Measurements from ENCODE around the gene TMEM182. TPM values are rescaled to one million over a fixed set of nuclear protein-coding genes. Genes with fewer than 3 reads are reported as not detected.

Gene TMEM182
- total RNA-seq, 2 experiments from 2014 or later = 4.9 to 6.3 TPM

GRCh38 chr2:102771114-102771513 lies 9.3 kb downstream of the TMEM182 start:
- Mint-ChIP-seq H3K27me3 (ENCODE audit: low read depth) (no peaks in the 10 kb centered on the region), H3K4me1 (ENCODE audit: low read depth) (no peaks in the 10 kb centered on the region), H3K9me3 (no peaks in the 10 kb centered on the region), H3K36me3 (ENCODE audit: low read depth) (peaks cover 20% of the 10 kb centered on the region), H3K4me3 (no peak overlapping the region), H3K27ac (no peak overlapping the region)
- CTCF ChIA-PET = interaction anchor here (1.0 kb wide), 1 partner anchor 35 kb away, joined by 3 read pairs; no protein-coding TSS in a partner anchor
- intact Hi-C loops (cut with micrococcal nuclease) = no loop called here
- no peak for DNase-seq

- CTCF ChIA-PET = interaction anchor here (0.7 to 1.9 kb wide), 4 partner anchors 8 to 33 kb away, joined by 3 to 8 read pairs (median 3); no protein-coding TSS in a partner anchor
- DNase-seq = no peak
- Mint-ChIP-seq H3K4me3 (no peak overlapping the region), H3K36me3 (ENCODE audit: low read depth) (peaks cover 24% of the 10 kb centered on the region), H3K27ac (no peak overlapping the region), H3K4me1 (ENCODE audit: low read depth) (no peaks in the 10 kb centered on the region), H3K27me3 (ENCODE audit: low read depth) (no peaks in the 10 kb centered on the region), H3K9me3 (no peaks in the 10 kb centered on the region)
- intact Hi-C loops (cut with micrococcal nuclease) = no loop called here
These were observed 10.8 kb downstream of the TMEM182 start for GRCh38 chr2:102772659-102773058.

GRCh38 chr2:102773149-102773705 lies 11.4 kb downstream of the TMEM182 start:
- no peaks in the 10 kb centered on the region for H3K9me3 Mint-ChIP-seq
- DNase-seq = no peak
- H3K4me3 Mint-ChIP-seq = no peak overlapping the region
- intact Hi-C loops (cut with micrococcal nuclease) = no loop called here
- no peak overlapping the region for H3K27ac Mint-ChIP-seq
- H3K27me3 Mint-ChIP-seq (ENCODE audit: low read depth) = no peaks in the 10 kb centered on the region
- H3K36me3 Mint-ChIP-seq (ENCODE audit: low read depth) = peaks cover 19% of the 10 kb centered on the region
- CTCF ChIA-PET = interaction anchor here (0.7 to 1.9 kb wide), 4 partner anchors 9 to 33 kb away, joined by 3 to 8 read pairs (median 3); no protein-coding TSS in a partner anchor
- H3K4me1 Mint-ChIP-seq (ENCODE audit: low read depth) = no peaks in the 10 kb centered on the region

GRCh38 chr2:102778260-102778659 lies 16.4 kb downstream of the TMEM182 start:
- no peak for DNase-seq
- Mint-ChIP-seq H3K27me3 (ENCODE audit: low read depth) (no peaks in the 10 kb centered on the region), H3K9me3 (no peaks in the 10 kb centered on the region), H3K27ac (no peak overlapping the region), H3K4me1 (ENCODE audit: low read depth) (no peaks in the 10 kb centered on the region), H3K4me3 (no peak overlapping the region), H3K36me3 (ENCODE audit: low read depth) (peaks cover 11% of the 10 kb centered on the region)
- CTCF ChIA-PET = interaction anchor here (1.0 kb wide), 1 partner anchor 22 kb away, joined by 3 read pairs; no protein-coding TSS in a partner anchor
- intact Hi-C loops (cut with micrococcal nuclease) = no loop called here

DNA sequence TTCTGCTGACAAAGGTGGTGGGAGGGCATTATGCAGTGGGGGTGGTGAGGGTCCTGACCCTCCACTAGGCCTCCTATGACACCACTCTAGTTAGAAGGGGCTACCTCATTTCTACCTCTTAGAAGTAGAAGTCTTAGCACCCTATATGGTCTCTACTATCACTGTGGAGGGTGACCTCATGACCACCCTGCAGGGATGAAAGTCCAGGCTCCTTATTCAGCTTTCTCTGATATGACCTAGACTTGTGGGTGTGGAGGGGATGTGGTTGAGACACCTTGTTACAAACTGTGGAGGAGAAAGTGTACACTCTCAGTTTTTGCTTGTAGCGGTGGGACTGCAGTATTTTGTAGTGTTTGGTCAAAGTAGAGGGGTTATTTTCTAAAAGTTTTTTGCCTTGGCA lies 18.6 kb downstream of the TMEM182 start:
- Mint-ChIP-seq H3K36me3 (ENCODE audit: low read depth) (peaks cover 12% of the 10 kb centered on the region), H3K27me3 (ENCODE audit: low read depth) (no peaks in the 10 kb centered on the region), H3K4me3 (no peak overlapping the region), H3K27ac (no peak overlapping the region), H3K4me1 (ENCODE audit: low read depth) (no peaks in the 10 kb centered on the region), H3K9me3 (no peaks in the 10 kb centered on the region)
- CTCF ChIA-PET = interaction anchor here (1.0 kb wide), 1 partner anchor 92 kb away, joined by 3 read pairs; no protein-coding TSS in a partner anchor
- intact Hi-C loops (cut with micrococcal nuclease) = no loop called here
- DNase-seq = no peak

DNA sequence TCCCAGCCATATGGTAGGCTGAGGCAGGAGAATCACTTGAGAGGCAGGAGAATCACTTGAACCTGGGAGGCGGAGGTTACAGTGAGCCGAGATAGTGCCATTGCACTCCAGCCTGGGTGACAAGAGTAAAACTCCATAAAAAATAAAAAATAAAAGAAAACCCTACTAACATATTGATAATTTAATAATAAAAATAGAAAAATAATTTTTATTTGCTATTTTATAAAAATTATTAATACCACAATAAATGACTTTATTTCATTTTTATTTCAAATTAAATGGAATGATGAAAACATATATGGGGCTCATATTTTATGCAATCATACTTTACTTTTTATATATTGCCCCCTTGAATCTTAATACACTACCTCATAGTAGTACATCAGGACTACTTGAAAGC lies 20.4 kb downstream of the TMEM182 start:
- Mint-ChIP-seq H3K27ac (no peak overlapping the region), H3K4me1 (ENCODE audit: low read depth) (no peaks in the 10 kb centered on the region)
- CTCF ChIA-PET = interaction anchor here (1.6 kb wide), 1 partner anchor 27 kb away, joined by 5 read pairs; no protein-coding TSS in a partner anchor

DNA sequence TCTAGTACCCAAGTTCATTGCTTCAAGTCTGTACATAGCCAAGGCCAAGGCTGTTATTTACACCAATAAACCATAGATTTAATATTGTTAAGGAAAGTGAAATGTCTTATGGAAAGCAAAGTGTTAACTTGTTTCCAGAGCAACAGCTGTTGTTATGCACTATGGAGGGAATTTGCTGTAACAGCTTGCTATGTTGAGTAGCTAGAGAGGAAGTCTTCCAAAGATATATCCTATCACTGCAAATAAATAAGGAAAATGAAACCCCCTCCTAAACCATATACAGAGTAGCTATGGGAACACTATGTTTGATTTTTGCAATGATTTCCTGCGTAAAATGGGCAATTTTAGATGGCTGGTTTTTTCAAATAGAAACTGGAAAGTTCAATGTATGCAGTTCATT lies 21.1 kb downstream of the TMEM182 start:
- H3K27ac Mint-ChIP-seq = no peak overlapping the region
- no peaks in the 10 kb centered on the region for H3K27me3 Mint-ChIP-seq (ENCODE audit: low read depth)

More for the DNA sequence above, 20.4 kb downstream of the TMEM182 start:
- H3K27me3 Mint-ChIP-seq (ENCODE audit: low read depth) = no peaks in the 10 kb centered on the region
- no peak for DNase-seq
- H3K36me3 Mint-ChIP-seq (ENCODE audit: low read depth) = peaks cover 8% of the 10 kb centered on the region
- no peaks in the 10 kb centered on the region for H3K9me3 Mint-ChIP-seq
- intact Hi-C loops (cut with micrococcal nuclease) = no loop called here
- H3K4me3 Mint-ChIP-seq = no peak overlapping the region

DNA sequence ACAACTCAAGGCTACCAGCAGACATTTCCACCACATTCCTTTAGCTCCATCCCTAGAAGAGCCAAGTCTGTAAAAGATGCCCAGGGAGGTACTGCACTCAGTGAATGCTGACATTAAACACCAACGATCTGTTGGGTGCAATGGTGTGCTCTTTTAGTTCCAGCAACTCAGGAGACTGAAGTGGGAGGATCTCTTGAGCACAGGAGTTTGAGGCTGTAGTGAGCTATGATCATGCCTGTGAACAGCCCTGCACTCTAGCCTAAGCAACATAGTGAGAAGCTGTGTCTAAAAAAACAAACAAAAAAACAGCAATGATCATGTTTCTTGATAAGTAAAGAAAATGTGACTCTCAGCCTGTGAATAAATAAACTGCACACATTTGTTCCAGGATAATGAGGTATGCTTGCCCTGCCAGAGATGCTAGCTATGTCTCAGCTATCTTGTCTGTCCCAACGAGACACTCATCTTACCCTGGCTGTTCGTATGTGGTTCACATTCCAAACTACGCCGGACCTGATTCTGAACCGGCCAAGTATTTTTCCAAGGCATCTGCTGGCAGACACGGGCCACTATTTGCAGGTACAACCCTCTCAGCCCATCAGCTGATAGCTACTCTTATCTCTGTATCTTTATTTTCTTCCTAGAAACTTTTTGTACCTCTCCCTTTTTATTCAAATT lies 21.8 kb downstream of the TMEM182 start:
- no peak overlapping the region for H3K4me3 Mint-ChIP-seq
- no peak for DNase-seq
- intact Hi-C loops (cut with micrococcal nuclease) = no loop called here
- H3K9me3 Mint-ChIP-seq = no peaks in the 10 kb centered on the region
- H3K4me1 Mint-ChIP-seq (ENCODE audit: low read depth) = no peaks in the 10 kb centered on the region
- H3K27ac Mint-ChIP-seq = no peak overlapping the region
- H3K36me3 Mint-ChIP-seq (ENCODE audit: low read depth) = peaks cover 11% of the 10 kb centered on the region
- no peaks in the 10 kb centered on the region for H3K27me3 Mint-ChIP-seq (ENCODE audit: low read depth)
- CTCF ChIA-PET = interaction anchor here (1.2 kb wide), 1 partner anchor 30 kb away, joined by 4 read pairs; no protein-coding TSS in a partner anchor

More for the DNA sequence above, 21.1 kb downstream of the TMEM182 start:
- CTCF ChIA-PET = interaction anchor here (1.2 kb wide), 1 partner anchor 29 kb away, joined by 4 read pairs; no protein-coding TSS in a partner anchor
- no peaks in the 10 kb centered on the region for H3K4me1 Mint-ChIP-seq (ENCODE audit: low read depth)
- intact Hi-C loops (cut with micrococcal nuclease) = no loop called here
- no peaks in the 10 kb centered on the region for H3K9me3 Mint-ChIP-seq
- DNase-seq = no peak
- H3K4me3 Mint-ChIP-seq = no peak overlapping the region
- peaks cover 11% of the 10 kb centered on the region for H3K36me3 Mint-ChIP-seq (ENCODE audit: low read depth)

GRCh38 chr2:102784940-102785339 lies 23.1 kb downstream of the TMEM182 start:
- CTCF ChIA-PET = no interaction called here
- no peak overlapping the region for H3K4me3 Mint-ChIP-seq

DNA sequence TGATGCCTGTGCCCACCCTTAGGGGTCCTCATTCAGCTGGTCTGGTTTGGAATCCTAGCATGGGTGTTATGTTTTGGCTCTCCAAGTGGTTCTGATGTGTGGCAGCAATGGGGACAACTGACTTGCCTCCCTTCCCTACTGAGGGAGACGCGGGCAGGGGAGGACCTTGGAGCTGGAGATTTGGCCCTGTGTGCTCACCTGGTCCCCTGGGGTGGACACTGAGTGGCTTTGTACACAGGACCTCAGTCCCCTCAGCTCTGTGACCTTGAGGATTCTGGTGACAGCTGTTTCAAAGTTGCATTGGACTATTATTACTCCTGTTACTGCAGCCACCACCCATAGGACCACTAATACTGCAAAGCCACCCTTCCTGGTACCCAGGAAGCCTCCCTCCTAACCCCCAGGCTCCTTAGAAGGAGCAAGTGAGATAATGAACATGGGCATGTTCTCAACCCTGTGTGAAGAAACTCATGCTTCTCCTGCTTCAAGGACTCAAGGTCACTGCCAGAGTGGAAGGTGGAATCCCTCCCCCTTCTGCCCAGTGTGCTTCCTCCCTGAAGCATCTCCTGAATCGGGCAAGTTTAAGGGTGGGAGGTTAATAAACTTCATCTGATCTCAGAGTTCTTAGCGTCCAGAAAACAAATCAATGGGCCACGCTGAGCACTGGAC lies 26.5 kb downstream of the TMEM182 start:
- no peak for DNase-seq
- intact Hi-C loops (cut with micrococcal nuclease) = no loop called here
- Mint-ChIP-seq H3K4me3 (no peak overlapping the region), H3K27me3 (ENCODE audit: low read depth) (no peaks in the 10 kb centered on the region), H3K4me1 (ENCODE audit: low read depth) (no peaks in the 10 kb centered on the region), H3K9me3 (no peaks in the 10 kb centered on the region), H3K27ac (no peak overlapping the region), H3K36me3 (ENCODE audit: low read depth) (peaks cover 6% of the 10 kb centered on the region)
- CTCF ChIA-PET = no interaction called here

More at GRCh38 chr2:102784940-102785339, 23.1 kb downstream of the TMEM182 start:
- intact Hi-C loops (cut with micrococcal nuclease) = no loop called here
- H3K9me3 Mint-ChIP-seq = no peaks in the 10 kb centered on the region
- H3K36me3 Mint-ChIP-seq (ENCODE audit: low read depth) = peaks cover 11% of the 10 kb centered on the region
- no peaks in the 10 kb centered on the region for H3K4me1 Mint-ChIP-seq (ENCODE audit: low read depth)
- DNase-seq = no peak
- H3K27ac Mint-ChIP-seq = no peak overlapping the region
- no peaks in the 10 kb centered on the region for H3K27me3 Mint-ChIP-seq (ENCODE audit: low read depth)

DNA sequence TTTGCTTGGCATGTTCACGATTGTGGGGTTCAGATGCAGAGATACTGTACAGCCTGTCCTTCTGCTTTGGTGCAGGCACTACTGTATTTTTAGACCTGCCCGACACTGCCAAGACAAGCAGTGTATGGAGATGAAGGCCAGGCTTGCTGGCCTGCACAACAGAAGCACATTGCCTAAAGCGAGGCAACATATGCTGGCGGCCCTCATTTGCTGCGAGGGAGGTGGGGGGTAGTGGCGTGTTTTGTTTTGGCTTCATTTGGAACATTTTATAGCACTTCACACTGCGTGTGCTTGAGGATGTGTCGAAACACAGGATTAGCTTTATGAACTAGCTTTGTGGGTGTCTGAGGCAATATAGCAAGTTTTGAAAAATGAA lies 27.0 kb downstream of the TMEM182 start:
- CTCF ChIA-PET = interaction anchor here (1.1 kb wide), 1 partner anchor 19 kb away, joined by 4 read pairs; no protein-coding TSS in a partner anchor
- H3K27ac Mint-ChIP-seq = no peak overlapping the region
- H3K36me3 Mint-ChIP-seq (ENCODE audit: low read depth) = peaks cover 6% of the 10 kb centered on the region
- intact Hi-C loops (cut with micrococcal nuclease) = no loop called here
- no peak for DNase-seq
- H3K27me3 Mint-ChIP-seq (ENCODE audit: low read depth) = no peaks in the 10 kb centered on the region
- H3K4me1 Mint-ChIP-seq (ENCODE audit: low read depth) = no peaks in the 10 kb centered on the region
- no peaks in the 10 kb centered on the region for H3K9me3 Mint-ChIP-seq
- H3K4me3 Mint-ChIP-seq = no peak overlapping the region

- CTCF ChIA-PET = interaction anchor here (1.1 kb wide), 2 partner anchors 15 to 18 kb away, joined by 3 to 4 read pairs; no protein-coding TSS in a partner anchor
- Mint-ChIP-seq H3K36me3 (ENCODE audit: low read depth) (peaks cover 4% of the 10 kb centered on the region), H3K4me1 (ENCODE audit: low read depth) (no peaks in the 10 kb centered on the region), H3K27ac (no peak overlapping the region), H3K4me3 (no peak overlapping the region), H3K9me3 (no peaks in the 10 kb centered on the region), H3K27me3 (ENCODE audit: low read depth) (no peaks in the 10 kb centered on the region)
- DNase-seq = no peak
- intact Hi-C loops (cut with micrococcal nuclease) = no loop called here
These were observed 27.7 kb downstream of the TMEM182 start for GRCh38 chr2:102789349-102790090.

Data from activated naive CD4-positive, alpha-beta T cell treated with anti-CD3 and anti-CD28 coated beads for 36 hours (primary cell).